Fibroblast of lung (primary cell): ENCODE results near the gene TTC33. TPM values are rescaled to one million over a fixed set of nuclear protein-coding genes. Genes with fewer than 3 reads are reported as not detected.

ENCODE experiments used
- DNase-seq, 2 donors: peaks; one replicate each; pipeline versions ENCODE4 v3.0.0 to v3.0.0-alpha.2; 2010; ENCODE audit warnings: low read depth in 2 of 2
- H2AFZ ChIP-seq: 2 replicates; pipeline ENCODE4 v1.5.1; 2012; ENCODE audit warnings: low read length, control low read depth, inconsistent platforms
- H3K27ac ChIP-seq: 2 replicates; pipeline ENCODE4 v1.5.1; 2011; ENCODE audit warnings: low read length, control low read depth; ENCODE audit not compliant: insufficient read depth
- H3K27me3 ChIP-seq: 2 replicates; pipeline ENCODE4 v1.5.1; 2011; ENCODE audit warnings: mild to moderate bottlenecking, low read length; ENCODE audit not compliant: control insufficient read depth, insufficient read depth
- H3K36me3 ChIP-seq: 2 replicates; pipeline ENCODE4 v1.5.1; 2011; ENCODE audit warnings: low read length; ENCODE audit not compliant: control insufficient read depth, insufficient read depth
- H3K4me1 ChIP-seq: 2 replicates; pipeline ENCODE4 v1.5.1; 2011; ENCODE audit warnings: low read length; ENCODE audit not compliant: control insufficient read depth, insufficient read depth; ENCODE audit errors: extremely low read depth
- H3K4me2 ChIP-seq: 2 replicates; pipeline ENCODE4 v1.5.1; 2011; ENCODE audit warnings: low read length, control low read depth; ENCODE audit not compliant: insufficient read depth; ENCODE audit errors: extremely low read depth
- H3K4me3 ChIP-seq, 4 experiments: fragments of 200-600 bp in 1 of 4; sonication (generic) in 1 of 4; replicated peaks in 1 of 4; 2 replicates each; pipeline ENCODE4 v1.5.1; 2011 to 2016; ENCODE audit warnings: low read length in 4 of 4, low read depth in 3 of 4, mild to moderate bottlenecking in 3 of 4, control low read depth in 2 of 4, inconsistent platforms in 1 of 4, mixed read lengths in 1 of 4; ENCODE audit not compliant: insufficient read depth in 1 of 4; ENCODE audit errors: control extremely low read depth in 1 of 4
- H3K79me2 ChIP-seq: 2 replicates; pipeline ENCODE4 v1.5.1; 2012; ENCODE audit warnings: mild to moderate bottlenecking, low read length, inconsistent platforms; ENCODE audit not compliant: control insufficient read depth, insufficient read depth
- H3K9ac ChIP-seq: 2 replicates; pipeline ENCODE4 v1.5.1; 2011; ENCODE audit warnings: mild to moderate bottlenecking, low read length, control low read depth; ENCODE audit not compliant: insufficient read depth
- H3K9me3 ChIP-seq: 2 replicates; pipeline ENCODE4 v1.5.1; 2012; ENCODE audit warnings: low read depth, low read length; ENCODE audit not compliant: control insufficient read depth, insufficient read depth
- H4K20me1 ChIP-seq: 2 replicates; pipeline ENCODE4 v1.5.1; 2011; ENCODE audit warnings: low read length; ENCODE audit not compliant: control insufficient read depth, insufficient read depth; ENCODE audit errors: extremely low read depth
- EZH2 ChIP-seq: IDR thresholded peaks from 2 replicates; pipeline ENCODE4 v1.5.1; 2012; ENCODE audit warnings: low read length, control low read depth, mild to moderate bottlenecking; ENCODE audit errors: missing control alignments
- polyA plus RNA-seq, 2 donors: library from polyadenylated mRNA; depleted of rRNA in 1 of 2; stranded (reverse) in 1 of 2; unstranded in 1 of 2; fragments of >200 nt; gene quantifications; 2 replicates each; pipeline ENCODE4 v1.2.1, GENCODE V29; 2011 to 2012; ENCODE audit warnings: missing spikeins in 1 of 2
- total RNA-seq: library from RNA; depleted of rRNA; stranded (reverse); fragments of >200 nt; gene quantifications from 2 replicates; pipeline ENCODE4 v1.2.1, GENCODE V29; 2014
- TF ChIP-seq, protein P1 (sequence below), 2 donors: IDR thresholded peaks in 1 of 2; conservative IDR thresholded peaks in 1 of 2; 1 replicate in 1 of 2; 2 replicates in 1 of 2; pipeline ENCODE4 v1.5.1; 2011 to 2012; ENCODE audit warnings: low read length in 2 of 2, control low read depth in 1 of 2, inconsistent platforms in 1 of 2, low read depth in 1 of 2, mild to moderate bottlenecking in 1 of 2

TTC33 gene
- total and polyA plus RNA-seq, 2 donors (not counting 1 experiment from before 2014, with no cell fraction given) = 8.7 to 16.3 TPM

DNA sequence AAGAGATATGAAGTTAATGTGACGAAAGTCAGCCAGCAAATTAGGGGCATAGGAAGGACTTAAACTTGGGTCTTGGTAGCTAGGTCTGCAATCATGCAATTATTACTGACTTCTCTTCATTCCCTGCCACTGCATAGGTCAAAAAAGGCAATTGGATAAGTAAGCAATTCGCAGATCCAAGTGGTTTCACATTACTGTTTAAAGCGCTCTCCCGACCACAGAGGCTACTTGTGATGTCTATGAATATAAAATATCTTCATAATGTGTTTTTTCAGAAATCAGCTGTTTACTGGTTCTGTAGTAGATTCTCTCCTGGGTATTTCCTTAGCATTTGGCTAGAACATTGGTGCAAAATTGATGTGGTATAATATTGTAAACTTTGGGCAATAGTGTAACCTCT is 250.7 kb downstream of the TTC33 start:
- Histone ChIP-seq H3K36me3 (no peaks in the 10 kb centered on the region), H3K27me3 (no peaks in the 10 kb centered on the region), H3K9me3 (no peaks in the 10 kb centered on the region), H3K9ac (no peak overlapping the region), H3K79me2 (no peaks in the 10 kb centered on the region), H3K27ac (no peak overlapping the region), H2AFZ (no peak overlapping the region), H3K4me3 (no peak overlapping the region), H4K20me1 (no peaks in the 10 kb centered on the region), H3K4me1 (no peaks in the 10 kb centered on the region), H3K4me2 (no peak overlapping the region)
- no peak for DNase-seq
- TF ChIP-seq, protein P1, sequence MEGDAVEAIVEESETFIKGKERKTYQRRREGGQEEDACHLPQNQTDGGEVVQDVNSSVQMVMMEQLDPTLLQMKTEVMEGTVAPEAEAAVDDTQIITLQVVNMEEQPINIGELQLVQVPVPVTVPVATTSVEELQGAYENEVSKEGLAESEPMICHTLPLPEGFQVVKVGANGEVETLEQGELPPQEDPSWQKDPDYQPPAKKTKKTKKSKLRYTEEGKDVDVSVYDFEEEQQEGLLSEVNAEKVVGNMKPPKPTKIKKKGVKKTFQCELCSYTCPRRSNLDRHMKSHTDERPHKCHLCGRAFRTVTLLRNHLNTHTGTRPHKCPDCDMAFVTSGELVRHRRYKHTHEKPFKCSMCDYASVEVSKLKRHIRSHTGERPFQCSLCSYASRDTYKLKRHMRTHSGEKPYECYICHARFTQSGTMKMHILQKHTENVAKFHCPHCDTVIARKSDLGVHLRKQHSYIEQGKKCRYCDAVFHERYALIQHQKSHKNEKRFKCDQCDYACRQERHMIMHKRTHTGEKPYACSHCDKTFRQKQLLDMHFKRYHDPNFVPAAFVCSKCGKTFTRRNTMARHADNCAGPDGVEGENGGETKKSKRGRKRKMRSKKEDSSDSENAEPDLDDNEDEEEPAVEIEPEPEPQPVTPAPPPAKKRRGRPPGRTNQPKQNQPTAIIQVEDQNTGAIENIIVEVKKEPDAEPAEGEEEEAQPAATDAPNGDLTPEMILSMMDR (conservative IDR thresholded peaks at IDR 0.05 in 1 of 2, IDR thresholded peaks at IDR 0.05 in 1 of 2; ENCODE audit: low read depth in 1 of 2, low read length in 2 of 2) = no peak

DNA sequence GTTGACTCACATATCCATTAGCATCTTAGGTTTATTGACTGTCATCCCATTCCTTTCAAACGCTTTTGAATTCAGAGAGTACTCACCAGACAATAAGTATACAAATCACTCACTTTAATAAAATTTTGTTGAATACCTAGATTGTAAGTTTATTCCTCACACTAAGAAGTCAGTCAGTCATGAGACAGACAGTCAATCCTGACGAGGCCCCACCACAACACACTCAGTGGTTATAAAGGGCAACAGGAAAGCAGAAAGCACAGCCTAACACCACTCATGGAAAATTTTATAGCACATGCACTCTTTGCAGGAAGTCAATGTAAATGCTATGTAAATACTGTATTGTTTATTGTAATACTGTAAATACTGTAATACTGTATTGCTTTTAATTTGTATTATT is 252.3 kb downstream of the TTC33 start:
- Histone ChIP-seq H3K9ac (no peak overlapping the region), H3K4me2 (no peak overlapping the region), H3K27ac (no peak overlapping the region), H3K27me3 (no peaks in the 10 kb centered on the region), H4K20me1 (no peaks in the 10 kb centered on the region), H3K4me3 (no peak overlapping the region), H3K79me2 (no peaks in the 10 kb centered on the region), H2AFZ (no peak overlapping the region), H3K36me3 (no peaks in the 10 kb centered on the region), H3K9me3 (no peaks in the 10 kb centered on the region), H3K4me1 (no peaks in the 10 kb centered on the region)
- TF ChIP-seq, protein P1 (conservative IDR thresholded peaks at IDR 0.05 in 1 of 2, IDR thresholded peaks at IDR 0.05 in 1 of 2; ENCODE audit: low read depth in 1 of 2, low read length in 2 of 2) = no peak
- no peak for TF ChIP-seq EZH2
- DNase-seq = no peak

DNA sequence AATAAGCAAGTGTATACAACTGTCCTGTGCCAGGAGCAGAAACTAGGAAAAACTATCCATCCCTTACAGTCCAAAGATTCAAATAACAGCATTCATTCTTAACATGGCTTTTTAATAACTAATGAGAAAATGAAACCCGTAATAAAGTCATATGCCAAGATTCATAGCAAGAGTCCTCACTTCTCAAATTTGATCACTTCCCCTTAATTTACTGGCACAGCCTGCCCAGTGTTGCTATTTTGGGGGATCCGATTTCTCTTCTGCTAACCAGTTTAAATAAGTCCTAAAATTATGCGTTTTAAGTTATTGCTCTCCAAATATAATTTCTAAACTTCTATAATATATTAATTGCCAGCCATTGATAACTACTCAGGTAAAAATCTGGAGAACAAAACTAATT is 253.0 kb downstream of the TTC33 start:
- no peaks in the 10 kb centered on the region for H3K79me2 ChIP-seq
- TF ChIP-seq, protein P1 (conservative IDR thresholded peaks at IDR 0.05 in 1 of 2, IDR thresholded peaks at IDR 0.05 in 1 of 2; ENCODE audit: low read depth in 1 of 2, low read length in 2 of 2) = no peak
- TF ChIP-seq EZH2 = no peak
- H3K4me3 ChIP-seq = no peak overlapping the region
- no peaks in the 10 kb centered on the region for H3K9me3 ChIP-seq
- H3K4me1 ChIP-seq = no peaks in the 10 kb centered on the region
- H3K27ac ChIP-seq = no peak overlapping the region
- no peaks in the 10 kb centered on the region for H3K36me3 ChIP-seq
- H3K4me2 ChIP-seq = no peak overlapping the region
- no peaks in the 10 kb centered on the region for H3K27me3 ChIP-seq
- H4K20me1 ChIP-seq = no peaks in the 10 kb centered on the region
- H3K9ac ChIP-seq = no peak overlapping the region
- no peak overlapping the region for H2AFZ ChIP-seq
- no peak for DNase-seq
